ENCODE measurements around the gene ZC3H7A. TPM values are rescaled to one million over a fixed set of nuclear protein-coding genes. Genes with fewer than 3 reads are reported as not detected.
A peak's percentile ranks its signal among the peaks of the same experiment; 100 is the strongest.
"Not testable (repeated sequence)": the region's sequence is repeated elsewhere in the genome, so short reads cannot be mapped to it uniquely, and the experiment has no call there.

Gene ZC3H7A
- total and polyA plus RNA-seq, 7 donors, result 11.7 to 69.6 (median 30.7) TPM

GRCh38 chr16:11833951-11834695, 37.1 kb upstream of the ZC3H7A start:
- DNase-seq (peak in 1 of 2 donors; percentile 69), ATAC-seq (peak; percentile 91 to 94 (median 92))
- TF ChIP-seq CTCF (IDR thresholded peaks at IDR 0.05), result no peak
- Histone ChIP-seq H3K27me3 (ENCODE audit: insufficient read depth in 3 of 3, low read length in 2 of 3) (no peaks in the 10 kb centered on the region), H3K36me3 (ENCODE audit: insufficient read depth in 1 of 2, low read depth in 1 of 2) (peaks cover 8 to 31% of the 10 kb centered on the region in 2 donors), H3K4me1 (peaks cover 11% of the 10 kb centered on the region), H3K9me3 (no peaks in the 10 kb centered on the region), H3K4me3 (peak overlapping the region; percentile 23), H3K27ac (peak overlapping the region; percentile 83)
- WGBS, 3 donors, result 41 to 55% (median 42%) methylated on average over 6 of the region's 6 CpGs
- intact Hi-C loops (cut with DNase I), result no loop called here

GRCh38 chr16:11828696-11829095, 31.6 kb upstream of the ZC3H7A start:
- Histone ChIP-seq H3K4me3 (no peak overlapping the region), H3K27me3 (ENCODE audit: insufficient read depth in 3 of 3, low read length in 2 of 3) (no peaks in the 10 kb centered on the region), H3K36me3 (ENCODE audit: insufficient read depth in 1 of 2, low read depth in 1 of 2) (no peaks in the 10 kb centered on the region), H3K27ac (no peak overlapping the region), H3K9me3 (no peaks in the 10 kb centered on the region), H3K4me1 (peaks cover 10% of the 10 kb centered on the region)
- intact Hi-C loops (cut with DNase I), result no loop called here
- DNase-seq, result no peak
- TF ChIP-seq CTCF (IDR thresholded peaks at IDR 0.05), result no peak
- ATAC-seq, result no peak
- 72 to 87% (median 80%) methylated on average over 5 of the region's 5 CpGs for WGBS, 3 donors

- H3K9me3 ChIP-seq; H3K27ac ChIP-seq; H3K4me1 ChIP-seq; intact Hi-C loops (cut with DNase I); H3K27me3 ChIP-seq (ENCODE audit: insufficient read depth in 3 of 3, low read length in 2 of 3); DNase-seq; H3K36me3 ChIP-seq (ENCODE audit: insufficient read depth in 1 of 2, low read depth in 1 of 2); ATAC-seq; H3K4me3 ChIP-seq: not testable (repeated sequence)
- 90 to 96% (median 93%) methylated on average over 13 of the region's 13 CpGs for WGBS, 3 donors
Measured at GRCh38 chr16:11825520-11826165, 28.6 kb upstream of the ZC3H7A start.

- intact Hi-C loops (cut with DNase I), result loop anchor here in 1 of 2 donors (5.0 kb wide), 1 partner anchor 427 kb away; no protein-coding TSS in a partner anchor
- ATAC-seq (peak; percentile 81 to 87 (median 84)), DNase-seq (peak; percentile 42 to 78)
- no peak overlapping the region for H3K27ac ChIP-seq
- TF ChIP-seq CTCF (IDR thresholded peaks at IDR 0.05), result no peak
- H3K36me3 ChIP-seq (ENCODE audit: insufficient read depth in 1 of 2, low read depth in 1 of 2), result no peaks in the 10 kb centered on the region
- H3K27me3 ChIP-seq (ENCODE audit: insufficient read depth in 3 of 3, low read length in 2 of 3), result no peaks in the 10 kb centered on the region
- H3K4me1 ChIP-seq, result peaks cover 10% of the 10 kb centered on the region
- 5 to 23% (median 11%) methylated on average over 5 of the region's 5 CpGs for WGBS, 3 donors
- no peak overlapping the region for H3K4me3 ChIP-seq
- no peaks in the 10 kb centered on the region for H3K9me3 ChIP-seq
Measured at GRCh38 chr16:11824362-11824761, 27.3 kb upstream of the ZC3H7A start.

- H3K4me3 ChIP-seq; H3K27ac ChIP-seq; H3K9me3 ChIP-seq; DNase-seq; ATAC-seq; H3K27me3 ChIP-seq (ENCODE audit: insufficient read depth in 3 of 3, low read length in 2 of 3); H3K36me3 ChIP-seq (ENCODE audit: insufficient read depth in 1 of 2, low read depth in 1 of 2); H3K4me1 ChIP-seq: not testable (repeated sequence)
- intact Hi-C loops (cut with DNase I), result loop anchor here in 1 of 2 donors (5.0 kb wide), 1 partner anchor 426 kb away; no protein-coding TSS in a partner anchor
- 89 to 93% (median 92%) methylated on average over 5 of the region's 5 CpGs for WGBS, 3 donors
Measured at GRCh38 chr16:11823645-11824044, 26.6 kb upstream of the ZC3H7A start.
